Tibial nerve (tissue), 4 donors: ENCODE data around the gene TRNP1.

Experiments used
- CTCF ChIP-seq, 5 experiments: fragments of 200-600 bp in 3 of 5; fragments of 450-650 bp in 2 of 5; sonication (generic) in 3 of 5; IDR thresholded peaks; one replicate each; pipeline ENCODE4 v1.5.1; 2016 to 2019; ENCODE audit warnings: antibody characterized with exemption in 5 of 5, mild to moderate bottlenecking in 3 of 5, moderate library complexity in 2 of 5
- EP300 ChIP-seq, 2 donors: sonication (generic); formaldehyde crosslinking; IDR thresholded peaks; one replicate each; pipeline ENCODE4 v1.6.1; 2017; ENCODE audit warnings: antibody characterized with exemption in 2 of 2, mild to moderate bottlenecking in 1 of 2
- POLR2A ChIP-seq, 2 donors: fragments of 450-650 bp; IDR thresholded peaks; one replicate each; pipeline ENCODE4 v1.6.1; 2017; ENCODE audit warnings: antibody characterized with exemption in 2 of 2, mild to moderate bottlenecking in 2 of 2, moderate library complexity in 2 of 2

- no peak for TF ChIP-seq EP300 (IDR thresholded peaks at IDR 0.05)
- no peak for TF ChIP-seq POLR2A (IDR thresholded peaks at IDR 0.05)
- TF ChIP-seq CTCF (IDR thresholded peaks at IDR 0.05), result no peak
Observed at GRCh38 chr1:26951821-26952497, 41.5 kb upstream of the TRNP1 start.
